SJCRH30 (cell line): ENCODE measurements around the gene TAF13. TPM values are rescaled to one million over a fixed set of nuclear protein-coding genes. Genes with fewer than 3 reads are reported as not detected.

ENCODE experiments used
- total RNA-seq: library from RNA; depleted of rRNA; stranded (reverse); fragments of >200 nt; shearing (Covaris generic); gene quantifications from 2 replicates; pipeline ENCODE4 v1.2.3, GENCODE V29; 2014; rRNA removed

TAF13 gene
- total RNA-seq, 1 experiment from 2014 or later = 54.2 TPM

Other genes starting within 250 kb of the TAF13 start
- gene AKNAD1, start 218.9 kb downstream of the TAF13 start, total RNA-seq = 0.30 and 0.87 TPM in 2 replicates
- gene GPSM2, start 199.0 kb downstream of the TAF13 start, total RNA-seq = 40.1 and 40.4 TPM in 2 replicates
- gene CLCC1, start 112.5 kb downstream of the TAF13 start, total RNA-seq = 23.8 and 27.7 TPM in 2 replicates
- 14.9 and 17.1 TPM in 2 replicates for gene WDR47, start 33.9 kb downstream of the TAF13 start, total RNA-seq
- 20.7 and 24.7 TPM in 2 replicates for gene TMEM167B, start 14.8 kb upstream of the TAF13 start, total RNA-seq
- 0.03 TPM in 1 of 2 replicates, not detected in the other for gene ELAPOR1, start 38.1 kb upstream of the TAF13 start, total RNA-seq
- 105 and 107 TPM in 2 replicates for gene SARS1, start 137.9 kb upstream of the TAF13 start, total RNA-seq
- gene CELSR2, start 173.5 kb upstream of the TAF13 start, total RNA-seq = 2.6 and 4.0 TPM in 2 replicates
- 67.5 and 73.2 TPM in 2 replicates for gene PSRC1, start 207.1 kb upstream of the TAF13 start, total RNA-seq
- 5.8 and 5.9 TPM in 2 replicates for gene MYBPHL, start 231.0 kb upstream of the TAF13 start, total RNA-seq